IMR-90 (cell line): ENCODE data around the gene TMPRSS9. TPM values are rescaled to one million over a fixed set of nuclear protein-coding genes. Genes with fewer than 3 reads are reported as not detected.
"Not testable (repeated sequence)": the region's sequence is repeated elsewhere in the genome, so short reads cannot be mapped to it uniquely, and the experiment has no call there.

Experiments
- ATAC-seq: fragments of 200-7000 bp; cut with Tn5 transposase; 2 replicates; pipeline ENCODE4 v1.9.1; 2020; ENCODE audit warnings: low read depth, mild to moderate bottlenecking, moderate library complexity
- BruUV-seq: library from RNA; stranded (reverse); fragments of 400-500 nt; replicated peaks from 2 replicates; lab custom pipeline; 2021; lab: Mats Ljungman, UMichigan
- CTCF ChIA-PET: fragments of 300-600 bp; formaldehyde crosslinking; extraction: SDS; loops from one replicate; lab custom pipeline; 2021; ENCODE audit warnings: antibody characterized with exemption; lab: Yijun Ruan, JAX
- POLR2A ChIA-PET: fragments of 300-600 bp; sonication (Branson Sonifier 250); formaldehyde crosslinking; loops from one replicate; lab custom pipeline; 2022; ENCODE audit warnings: antibody characterized with exemption; ENCODE audit not compliant: unreplicated experiment; lab: Charles Lee
- DNase-seq: peaks from one replicate; pipeline ENCODE4 v3.0.0; 2013
- H2AFZ ChIP-seq: replicated peaks from 2 replicates; pipeline ENCODE3; 2013; ENCODE audit warnings: low read length, mild to moderate bottlenecking; ENCODE audit not compliant: poor library complexity
- H2AK5ac ChIP-seq: 2 replicates; pipeline ENCODE4 v1.6.1; 2013; ENCODE audit warnings: low read depth, low read length, inconsistent platforms
- H2AK9ac ChIP-seq: replicated peaks from 2 replicates; pipeline ENCODE3; 2013; ENCODE audit warnings: mild to moderate bottlenecking, low read depth, low read length, moderate library complexity; ENCODE audit not compliant: poor library complexity
- H2BK120ac ChIP-seq: 2 replicates; pipeline ENCODE4 v1.6.1; 2013; ENCODE audit warnings: low read depth, low read length, inconsistent platforms
- H2BK15ac ChIP-seq: 3 replicates; pipeline ENCODE4 v1.6.1; 2013; ENCODE audit warnings: low read depth, low read length, inconsistent platforms
- H2BK20ac ChIP-seq: 2 replicates; pipeline ENCODE4 v1.6.1; 2013; ENCODE audit warnings: low read depth, mild to moderate bottlenecking, inconsistent platforms, low read length, moderate library complexity
- H2BK5ac ChIP-seq: 2 replicates; pipeline ENCODE4 v1.6.1; 2013; ENCODE audit warnings: mild to moderate bottlenecking, low read depth, low read length, inconsistent platforms; ENCODE audit not compliant: poor library complexity, severe bottlenecking
- H3K14ac ChIP-seq: replicated peaks from 2 replicates; pipeline ENCODE4 v1.6.1; 2013; ENCODE audit warnings: low read depth, low read length, inconsistent platforms
- H3K18ac ChIP-seq: 2 replicates; pipeline ENCODE4 v1.6.1; 2013; ENCODE audit warnings: low read depth, low read length, control low read depth
- H3K23ac ChIP-seq: 2 replicates; pipeline ENCODE4 v1.6.1; 2013; ENCODE audit warnings: low read depth, low read length, inconsistent platforms
- H3K27ac ChIP-seq: 2 replicates; pipeline ENCODE4 v1.5.1; 2013; ENCODE audit warnings: mild to moderate bottlenecking, control low read depth, low read length; ENCODE audit not compliant: insufficient read depth
- H3K27me3 ChIP-seq: 2 replicates; pipeline ENCODE4 v1.6.1; 2013; ENCODE audit warnings: low read length; ENCODE audit not compliant: control insufficient read depth, insufficient read depth
- H3K36me3 ChIP-seq: 2 replicates; pipeline ENCODE4 v1.6.1; 2013; ENCODE audit warnings: low read length, mixed read lengths; ENCODE audit not compliant: control insufficient read depth, insufficient read depth
- H3K4ac ChIP-seq: 2 replicates; pipeline ENCODE4 v1.6.1; 2013; ENCODE audit warnings: low read depth, low read length, inconsistent platforms
- H3K4me1 ChIP-seq: 2 replicates; pipeline ENCODE4 v1.6.1; 2013; ENCODE audit warnings: low read length, mixed read lengths; ENCODE audit not compliant: control insufficient read depth, insufficient read depth
- H3K4me2 ChIP-seq: 2 replicates; pipeline ENCODE4 v1.6.1; 2013; ENCODE audit warnings: low read depth, mild to moderate bottlenecking, control low read depth, low read length, moderate library complexity
- H3K4me3 ChIP-seq: 2 replicates; pipeline ENCODE4 v1.5.1; 2013; ENCODE audit warnings: low read depth, mild to moderate bottlenecking, control low read depth, low read length, moderate library complexity; ENCODE audit not compliant: insufficient read depth
- H3K56ac ChIP-seq: 2 replicates; pipeline ENCODE4 v1.6.1; 2013; ENCODE audit warnings: low read length, inconsistent platforms; ENCODE audit not compliant: insufficient read depth; ENCODE audit errors: extremely low read depth
- H3K79me1 ChIP-seq, 2 experiments: 2 replicates each; pipeline ENCODE4 v1.6.1; 2013; ENCODE audit warnings: low read length in 2 of 2, inconsistent platforms in 1 of 2, low read depth in 1 of 2
- H3K9ac ChIP-seq: 2 replicates; pipeline ENCODE4 v1.6.1; 2013; ENCODE audit warnings: low read depth, low read length, control low read depth
- H3K9me1 ChIP-seq: 2 replicates; pipeline ENCODE4 v1.6.1; 2013; ENCODE audit warnings: low read length, inconsistent platforms; ENCODE audit not compliant: insufficient read depth
- H3K9me3 ChIP-seq: 2 replicates; pipeline ENCODE4 v1.6.1; 2013; ENCODE audit warnings: low read length; ENCODE audit not compliant: control insufficient read depth, insufficient read depth
- H4K20me1 ChIP-seq: 2 replicates; pipeline ENCODE4 v1.6.1; 2013; ENCODE audit warnings: low read length, inconsistent platforms; ENCODE audit not compliant: insufficient read depth
- H4K5ac ChIP-seq: 2 replicates; pipeline ENCODE4 v1.6.1; 2013; ENCODE audit warnings: mild to moderate bottlenecking, low read depth, low read length, control low read depth
- H4K8ac ChIP-seq, 2 experiments: 2 replicates each; pipeline ENCODE4 v1.6.1; 2013; ENCODE audit warnings: low read depth in 2 of 2, low read length in 2 of 2, control low read depth in 1 of 2, inconsistent platforms in 1 of 2
- H4K91ac ChIP-seq: 2 replicates; pipeline ENCODE4 v1.6.1; 2013; ENCODE audit warnings: low read depth, low read length, inconsistent platforms; ENCODE audit not compliant: insufficient read depth
- WGBS, 2 experiments: methylation state at CpG; one replicate each; pipeline versions ENCODE4 v1.1.5 to v1.1.7; 2013; ENCODE audit warnings: missing lambda C conversion rate in 2 of 2; ENCODE audit not compliant: insufficient read length in 1 of 2; ENCODE audit errors: extremely low coverage in 2 of 2; 5-methylcytosine and 5-hydroxymethylcytosine counted together
- dilution Hi-C: fragments of 300-500 bp; cut with HindIII; formaldehyde crosslinking; loops from one replicate; pipeline ENCODE4 v1.14.3; 2018; ENCODE audit warnings: low sequenced_read_pairs; ENCODE audit not compliant: unreplicated experiment
- in situ Hi-C: fragments of 300-500 bp; cut with MboI; formaldehyde crosslinking; loops from 3 replicates; pipeline ENCODE4 v1.14.3; 2019; ENCODE audit warnings: low sequenced_read_pairs, inconsistent platforms, mixed read lengths
- intact Hi-C: fragments of 100-400 bp; cut with micrococcal nuclease; formaldehyde crosslinking; loops from 2 replicates; pipeline ENCODE4 v1.10.0; 2022
- polyA plus RNA-seq, 3 experiments: library from polyadenylated mRNA; depleted of rRNA; stranded (reverse); fragments of >200 nt; gene quantifications; 2 replicates each; pipeline ENCODE4 v1.2.3, GENCODE V29; 2012; ENCODE audit warnings: low replicate concordance in 1 of 3
- total RNA-seq: library from RNA; depleted of rRNA; stranded (reverse); fragments of >200 nt; gene quantifications from 2 replicates; pipeline ENCODE4 v1.2.3, GENCODE V29; 2012

TMPRSS9 gene
- total and polyA plus RNA-seq, 2 of the 4 experiments (the other 2 are of a cell fraction): not detected

DNA sequence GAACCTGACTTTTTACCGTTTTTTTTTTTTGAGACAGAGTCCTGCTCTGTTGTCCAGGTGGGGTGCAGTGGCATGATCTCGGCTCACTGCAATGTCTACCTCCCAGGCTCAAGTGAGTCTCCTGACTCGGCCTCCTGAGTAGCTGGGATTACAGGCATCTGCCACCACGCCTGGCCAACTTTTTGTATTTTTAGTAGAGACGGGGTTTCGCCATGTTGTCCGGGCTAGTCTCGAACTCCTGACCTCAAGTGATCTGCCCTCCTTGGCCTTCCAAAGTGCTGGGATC lies 109.8 kb downstream of the TMPRSS9 start:
- DNase-seq, H4K20me1 ChIP-seq, H4K91ac ChIP-seq, H3K4me2 ChIP-seq, H3K23ac ChIP-seq, H2AK5ac ChIP-seq, ATAC-seq, H3K56ac ChIP-seq, dilution Hi-C loops, H2BK20ac ChIP-seq, H4K8ac ChIP-seq, H2BK120ac ChIP-seq, H3K4me3 ChIP-seq, H3K9ac ChIP-seq, H3K18ac ChIP-seq, POLR2A ChIA-PET, H4K5ac ChIP-seq, H3K27ac ChIP-seq, H3K14ac ChIP-seq, H3K4me1 ChIP-seq, H3K27me3 ChIP-seq, H3K79me1 ChIP-seq, H2BK15ac ChIP-seq, CTCF ChIA-PET, BruUV-seq, H3K9me3 ChIP-seq, H2BK5ac ChIP-seq, H3K36me3 ChIP-seq, H3K9me1 ChIP-seq, H2AK9ac ChIP-seq: not testable (repeated sequence)
- H2AFZ ChIP-seq: peak overlapping the region; percentile 74
- intact Hi-C loops: loop anchor here (10.0 kb wide), 1 partner anchor 275 kb away; the partner anchor contains the start of gene SLC39A3
- in situ Hi-C loops: loop anchor here (5.0 kb wide), 1 partner anchor 142 kb away; no protein-coding TSS in a partner anchor
- 83% methylated on average over 5 of the region's 8 CpGs; no CpG with 5 or more reads in 1 of the 2 experiments for WGBS, 2 experiments
- H3K4ac ChIP-seq: peak overlapping the region; percentile 43; the same call in 1 of the 2 replicates
